RWPE2 (cell line): ENCODE measurements around the gene FAM13B.
"Not testable (repeated sequence)": the region's sequence is repeated elsewhere in the genome, so short reads cannot be mapped to it uniquely, and the experiment has no call there.

Experiments
- ATAC-seq: fragments of 200-7000 bp; cut with Tn5 transposase; 3 replicates; pipeline ENCODE4 v1.9.1; 2021; ENCODE audit warnings: low read depth
- DNase-seq: peaks from one replicate; pipeline ENCODE4 v3.0.0-alpha.2; 2020; ENCODE audit warnings: low spot score
- H3K27ac ChIP-seq: fragments of 450-650 bp; 2 replicates; pipeline ENCODE4 v1.5.1; 2017; ENCODE audit warnings: mild to moderate bottlenecking; ENCODE audit not compliant: poor library complexity, severe bottlenecking
- H3K27me3 ChIP-seq: fragments of 250-450 bp; sonication (Bioruptor Pico); 2 replicates; pipeline ENCODE4 v1.5.1; 2021; ENCODE audit warnings: mild to moderate bottlenecking, moderate library complexity; ENCODE audit not compliant: insufficient read depth, poor library complexity, severe bottlenecking
- H3K36me3 ChIP-seq: fragments of 250-450 bp; sonication (Bioruptor Pico); 2 replicates; pipeline ENCODE4 v1.5.1; 2020; ENCODE audit warnings: low read depth, mild to moderate bottlenecking, moderate library complexity
- H3K4me1 ChIP-seq: fragments of 250-450 bp; sonication (Bioruptor Pico); 2 replicates; pipeline ENCODE4 v1.5.1; 2021; ENCODE audit warnings: mild to moderate bottlenecking, moderate library complexity; ENCODE audit not compliant: insufficient read depth, poor library complexity, severe bottlenecking
- H3K4me3 ChIP-seq: fragments of 250-450 bp; sonication (Bioruptor Pico); 2 replicates; pipeline ENCODE4 v1.5.1; 2021; ENCODE audit warnings: mild to moderate bottlenecking, moderate library complexity; ENCODE audit not compliant: severe bottlenecking
- H3K9me3 ChIP-seq: fragments of 250-450 bp; sonication (Bioruptor Pico); 2 replicates; pipeline ENCODE4 v1.5.1; 2021; ENCODE audit warnings: mild to moderate bottlenecking, moderate library complexity; ENCODE audit not compliant: severe bottlenecking
- CTCF ChIP-seq: fragments of 450-650 bp; IDR thresholded peaks from one replicate; pipeline ENCODE4 v1.5.1; 2017; ENCODE audit warnings: mild to moderate bottlenecking, moderate library complexity; ENCODE audit not compliant: poor library complexity, severe bottlenecking

Gene FAM13B

GRCh38 chr5:137957948-137958347 is 74.9 kb downstream of the FAM13B start:
- Histone ChIP-seq H3K27ac (no peak overlapping the region), H3K9me3 (no peaks in the 10 kb centered on the region), H3K27me3 (no peaks in the 10 kb centered on the region), H3K4me3 (no peak overlapping the region), H3K4me1 (peaks cover 11% of the 10 kb centered on the region), H3K36me3 (peaks cover 71% of the 10 kb centered on the region)
- TF ChIP-seq CTCF: no peak
- DNase-seq: no peak
- no peak for ATAC-seq

- ATAC-seq (peak; percentile 96), DNase-seq (no peak)
- H3K4me1 ChIP-seq: peaks cover 11% of the 10 kb centered on the region
- H3K4me3 ChIP-seq: no peak overlapping the region
- TF ChIP-seq CTCF: no peak
- no peaks in the 10 kb centered on the region for H3K9me3 ChIP-seq
- H3K36me3 ChIP-seq: peaks cover 70% of the 10 kb centered on the region
- peak overlapping the region; percentile 30 for H3K27ac ChIP-seq
- no peaks in the 10 kb centered on the region for H3K27me3 ChIP-seq
Measured at GRCh38 chr5:137954131-137954879, 78.6 kb downstream of the FAM13B start.

DNA sequence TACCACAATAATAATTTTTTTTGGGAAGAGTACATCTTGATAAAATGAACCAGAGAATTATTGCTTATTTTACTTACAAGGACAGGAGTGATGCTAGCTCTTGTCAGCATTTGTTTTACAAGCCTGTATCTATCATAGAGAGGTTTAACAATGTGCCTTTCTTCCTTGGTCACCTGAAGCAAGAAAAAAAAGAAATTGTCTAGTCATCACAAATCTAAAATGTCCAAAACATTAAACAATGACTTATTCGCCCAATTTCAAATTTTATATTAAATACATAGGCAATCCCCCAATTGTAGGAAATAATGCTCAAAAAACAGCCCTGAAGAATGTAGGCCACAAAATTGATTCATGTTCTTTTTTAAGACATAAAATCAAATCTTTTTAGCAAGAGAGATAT is 87.1 kb downstream of the FAM13B start:
- Histone ChIP-seq H3K4me3 (no peak overlapping the region), H3K36me3 (peaks cover 97% of the 10 kb centered on the region), H3K27me3 (no peaks in the 10 kb centered on the region), H3K4me1 (no peaks in the 10 kb centered on the region), H3K9me3 (no peaks in the 10 kb centered on the region), H3K27ac (no peak overlapping the region)
- ATAC-seq (no peak), DNase-seq (no peak)
- no peak for TF ChIP-seq CTCF

GRCh38 chr5:137944280-137944679 is 88.6 kb downstream of the FAM13B start:
- H3K27ac ChIP-seq, H3K27me3 ChIP-seq, H3K4me1 ChIP-seq, DNase-seq, H3K9me3 ChIP-seq, H3K4me3 ChIP-seq, ATAC-seq: not testable (repeated sequence)
- H3K36me3 ChIP-seq: peaks cover 97% of the 10 kb centered on the region

- Histone ChIP-seq H3K9me3 (no peaks in the 10 kb centered on the region), H3K27ac (no peak overlapping the region), H3K27me3 (no peaks in the 10 kb centered on the region), H3K4me3 (no peak overlapping the region), H3K4me1 (no peaks in the 10 kb centered on the region), H3K36me3 (peaks cover 72% of the 10 kb centered on the region)
- DNase-seq: no peak
- no peak for ATAC-seq
- TF ChIP-seq CTCF: no peak
Measured at GRCh38 chr5:137939331-137939730, 93.5 kb downstream of the FAM13B start.
